NT2/D1 (cell line): Measurements from ENCODE around the gene SMARCB1.

ENCODE experiments used
- SUZ12 ChIP-seq: IDR thresholded peaks from 2 replicates; pipeline ENCODE4 v1.6.1; 2011; ENCODE audit not compliant: insufficient read length, insufficient read depth; ENCODE audit errors: extremely low read depth
- YY1 ChIP-seq: IDR thresholded peaks from 2 replicates; pipeline ENCODE4 v1.6.1; 2011; ENCODE audit not compliant: insufficient read length, insufficient read depth
- ZNF274 ChIP-seq: IDR thresholded peaks from 2 replicates; pipeline ENCODE4 v1.6.1; 2011; ENCODE audit warnings: mild to moderate bottlenecking, low read depth, low read length

GRCh38 chr22:23767673-23768548 lies 18.9 kb upstream of the SMARCB1 start, which contains the start of gene CHCHD10:
- peak; percentile 24 for TF ChIP-seq YY1
- no peak for TF ChIP-seq SUZ12
- TF ChIP-seq ZNF274: no peak
